Sigmoid colon (tissue), 7 donors: ENCODE measurements around the gene PELI3. TPM values are rescaled to one million over a fixed set of nuclear protein-coding genes. Genes with fewer than 3 reads are reported as not detected.

Experiments
- DNase-seq: peaks from one replicate; pipeline ENCODE4 v3.0.0-alpha.2; 2019
- H3K27ac ChIP-seq, 4 donors: fragments of 200-600 bp; sonication (generic); one replicate each; pipeline ENCODE4 v1.5.1; 2016 to 2019; ENCODE audit warnings: mild to moderate bottlenecking in 1 of 4
- H3K27me3 ChIP-seq, 3 donors: fragments of 200-600 bp; sonication (generic); one replicate each; pipeline ENCODE4 v1.5.1; 2019; ENCODE audit warnings: mild to moderate bottlenecking in 1 of 3
- H3K36me3 ChIP-seq, 4 donors: fragments of 200-600 bp; sonication (generic); one replicate each; pipeline ENCODE4 v1.5.1; 2016 to 2019
- H3K4me1 ChIP-seq, 4 donors: fragments of 200-600 bp; sonication (generic); one replicate each; pipeline ENCODE4 v1.5.1; 2017 to 2019
- H3K4me3 ChIP-seq, 4 donors: fragments of 200-600 bp; sonication (generic); one replicate each; pipeline ENCODE4 v1.5.1; 2017 to 2019; ENCODE audit warnings: mild to moderate bottlenecking in 2 of 4, moderate library complexity in 1 of 4
- H3K9me3 ChIP-seq, 4 donors: fragments of 200-600 bp in 3 of 4; sonication (generic) in 3 of 4; one replicate each; pipeline versions ENCODE4 v1.5.1 to v1.6.1; 2013 to 2019
- EP300 ChIP-seq, 4 donors: sonication (generic); formaldehyde crosslinking; IDR thresholded peaks; one replicate each; pipeline ENCODE4 v1.6.1; 2017; ENCODE audit warnings: antibody characterized with exemption in 4 of 4
- POLR2A ChIP-seq, 2 donors: fragments of 450-650 bp; IDR thresholded peaks; one replicate each; pipeline ENCODE4 v1.6.1; 2016; ENCODE audit warnings: antibody characterized with exemption in 2 of 2, mild to moderate bottlenecking in 2 of 2, moderate library complexity in 2 of 2
- POLR2AphosphoS5 ChIP-seq, 4 donors: sonication (generic); formaldehyde crosslinking; IDR thresholded peaks; one replicate each; pipeline ENCODE4 v1.6.1; 2017; ENCODE audit warnings: antibody characterized with exemption in 4 of 4
- WGBS, 2 donors: extraction: QIAGEN DNeasy Blood & Tissue Kit; methylation state at CpG; one replicate each; pipeline ENCODE4 v1.1.7; 2013; 5-methylcytosine and 5-hydroxymethylcytosine counted together
- intact Hi-C: fragments of 100-400 bp; cut with DNase I; formaldehyde crosslinking; loops from one replicate; pipeline ENCODE4 v1.15.1; 2023
- polyA plus RNA-seq, 3 donors: library from polyadenylated mRNA; stranded (reverse); fragments of 200-250 nt; gene quantifications; one replicate each; pipeline ENCODE4 v1.2.3, GENCODE V29; 2013
- total RNA-seq, 4 donors: library from RNA; depleted of rRNA; stranded (reverse); fragments of >200 nt; gene quantifications; one replicate each; pipeline ENCODE4 v1.1.0, GENCODE V29; 2016
- TF ChIP-seq, protein P1 (sequence below), 4 experiments: fragments of 450-650 bp in 3 of 4; fragments of 200-600 bp in 1 of 4; IDR thresholded peaks; one replicate each; pipeline ENCODE4 v1.5.1; 2016 to 2019; ENCODE audit warnings: antibody characterized with exemption in 4 of 4, mild to moderate bottlenecking in 3 of 4, moderate library complexity in 2 of 4
- donor health status: healthy with polysubstance abuse.
- donor health status: Bipolar disorder and iron deficiency.
- donor health status: healthy.

PELI3 gene
- total and polyA plus RNA-seq, 7 donors: 5.0 to 26.4 (median 16.9) TPM

DNA sequence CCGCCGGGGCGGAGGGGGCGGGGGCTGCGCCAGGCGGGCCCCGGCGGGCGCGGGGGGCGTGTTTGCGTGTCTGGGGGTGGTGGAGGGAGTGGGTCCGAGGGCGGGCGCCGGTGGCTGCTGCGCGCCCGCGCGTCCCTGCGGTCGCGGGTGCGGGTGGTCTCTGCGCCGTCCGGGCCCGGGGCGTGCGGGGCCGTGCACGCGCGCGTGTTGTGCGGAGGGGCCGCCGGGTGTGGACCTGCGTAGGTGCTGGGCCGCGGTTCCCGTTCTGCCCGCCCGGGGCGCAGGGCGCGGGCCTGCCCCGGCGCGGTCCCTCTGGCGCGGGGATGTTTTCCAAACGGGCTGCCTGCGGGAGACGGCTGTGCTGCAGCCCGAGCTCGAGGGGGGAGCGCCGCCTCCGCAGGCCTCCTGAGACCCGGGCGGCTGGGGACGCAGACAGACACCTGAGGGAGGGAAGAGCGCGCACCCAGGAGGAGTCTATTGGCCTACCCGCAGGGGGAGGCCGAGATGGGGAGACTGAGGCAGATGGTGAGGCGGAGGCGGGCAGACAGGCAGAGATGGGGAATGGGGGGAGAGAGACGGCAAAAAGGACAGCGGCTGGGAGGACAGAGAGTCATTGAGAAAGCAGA lies 442 bp downstream of the PELI3 start:
- TF ChIP-seq, protein P1, sequence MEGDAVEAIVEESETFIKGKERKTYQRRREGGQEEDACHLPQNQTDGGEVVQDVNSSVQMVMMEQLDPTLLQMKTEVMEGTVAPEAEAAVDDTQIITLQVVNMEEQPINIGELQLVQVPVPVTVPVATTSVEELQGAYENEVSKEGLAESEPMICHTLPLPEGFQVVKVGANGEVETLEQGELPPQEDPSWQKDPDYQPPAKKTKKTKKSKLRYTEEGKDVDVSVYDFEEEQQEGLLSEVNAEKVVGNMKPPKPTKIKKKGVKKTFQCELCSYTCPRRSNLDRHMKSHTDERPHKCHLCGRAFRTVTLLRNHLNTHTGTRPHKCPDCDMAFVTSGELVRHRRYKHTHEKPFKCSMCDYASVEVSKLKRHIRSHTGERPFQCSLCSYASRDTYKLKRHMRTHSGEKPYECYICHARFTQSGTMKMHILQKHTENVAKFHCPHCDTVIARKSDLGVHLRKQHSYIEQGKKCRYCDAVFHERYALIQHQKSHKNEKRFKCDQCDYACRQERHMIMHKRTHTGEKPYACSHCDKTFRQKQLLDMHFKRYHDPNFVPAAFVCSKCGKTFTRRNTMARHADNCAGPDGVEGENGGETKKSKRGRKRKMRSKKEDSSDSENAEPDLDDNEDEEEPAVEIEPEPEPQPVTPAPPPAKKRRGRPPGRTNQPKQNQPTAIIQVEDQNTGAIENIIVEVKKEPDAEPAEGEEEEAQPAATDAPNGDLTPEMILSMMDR (IDR thresholded peaks at IDR 0.05): peak in 3 of 4 experiments; percentile 6 to 47 (median 37)
- no peak for TF ChIP-seq POLR2A (IDR thresholded peaks at IDR 0.05)
- Histone ChIP-seq H3K36me3 (peaks cover under 1 to 23% (median 1%) of the 10 kb centered on the region in 4 donors), H3K27me3 (no peaks in the 10 kb centered on the region), H3K27ac (peak overlapping the region; percentile 80 to 87 (median 84)), H3K4me3 (peak overlapping the region; percentile 55 to 92 (median 80)), H3K9me3 (no peaks in the 10 kb centered on the region), H3K4me1 (peaks cover 0 to 25% (median 18%) of the 10 kb centered on the region in 4 donors)
- intact Hi-C loops: loop anchor here (1.0 kb wide), 1 partner anchor 12 kb away; no protein-coding TSS in a partner anchor
- no peak for DNase-seq
- 2 to 3% methylated on average over 72 of the region's 72 CpGs for WGBS, 2 donors

DNA sequence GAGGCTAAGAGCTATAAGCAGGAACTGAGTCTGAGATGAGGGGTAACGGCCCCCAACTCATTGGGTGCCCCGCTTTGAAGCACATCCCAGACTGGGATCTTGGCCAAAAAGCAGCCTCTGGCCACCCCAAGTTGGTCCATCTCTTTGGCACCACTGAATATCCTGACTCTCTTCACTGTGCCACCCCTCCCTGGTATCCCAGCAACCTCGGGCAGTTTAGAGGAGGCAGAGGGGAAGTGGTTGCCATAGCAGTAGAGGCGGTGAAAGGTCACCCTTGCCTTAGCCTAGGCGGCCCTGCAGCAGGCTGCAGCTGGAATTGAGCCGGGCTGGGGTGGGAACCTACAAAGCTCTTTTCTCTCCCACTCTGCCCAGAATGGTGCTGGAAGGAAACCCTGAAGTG lies 1.1 kb downstream of the PELI3 start:
- no peaks in the 10 kb centered on the region for H3K27me3 ChIP-seq
- no peaks in the 10 kb centered on the region for H3K9me3 ChIP-seq
- DNase-seq: no peak
- WGBS, 2 donors: 11 to 32% methylated on average over 6 of the region's 6 CpGs
- H3K27ac ChIP-seq: peak overlapping the region in 3 of 4 donors; percentile 80 to 87 (median 82)
- TF ChIP-seq, protein P1 (IDR thresholded peaks at IDR 0.05): no peak
- no peak for TF ChIP-seq POLR2AphosphoS5 (IDR thresholded peaks at IDR 0.05)
- no peak for TF ChIP-seq EP300 (IDR thresholded peaks at IDR 0.05)
- no peak for TF ChIP-seq POLR2A (IDR thresholded peaks at IDR 0.05)
- H3K4me3 ChIP-seq: peak overlapping the region; percentile 55 to 92 (median 80)
- peaks cover 0 to 25% (median 18%) of the 10 kb centered on the region in 4 donors for H3K4me1 ChIP-seq
- peaks cover 6 to 29% (median 7%) of the 10 kb centered on the region in 4 donors for H3K36me3 ChIP-seq
- intact Hi-C loops: loop anchor here (1.0 kb wide), 1 partner anchor 12 kb away; no protein-coding TSS in a partner anchor

DNA sequence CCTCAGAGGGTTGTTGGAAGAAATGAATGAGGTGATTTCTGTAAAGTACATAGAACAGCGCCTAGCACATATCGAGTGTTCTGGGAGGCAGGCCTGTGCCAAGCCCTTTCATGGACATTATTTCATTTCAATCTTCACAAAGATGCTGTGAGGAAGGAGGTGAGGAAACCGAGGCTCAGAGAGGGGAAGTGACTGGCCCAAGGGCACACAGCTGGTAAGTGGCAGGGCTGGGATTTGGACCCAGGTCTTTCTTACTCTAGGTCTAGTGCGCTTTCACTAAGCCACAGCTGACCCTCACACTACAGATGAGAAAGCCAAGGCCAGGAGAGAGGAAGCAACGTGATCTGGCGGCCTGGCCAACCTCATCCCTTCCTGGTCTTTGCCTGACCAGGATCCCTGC lies 2.0 kb downstream of the PELI3 start:
- TF ChIP-seq POLR2A (IDR thresholded peaks at IDR 0.05) (no peak), EP300 (IDR thresholded peaks at IDR 0.05) (no peak), POLR2AphosphoS5 (IDR thresholded peaks at IDR 0.05) (no peak)
- TF ChIP-seq, protein P1 (IDR thresholded peaks at IDR 0.05): no peak
- Histone ChIP-seq H3K9me3 (no peaks in the 10 kb centered on the region), H3K27ac (no peak overlapping the region), H3K36me3 (peaks cover 16 to 38% (median 17%) of the 10 kb centered on the region in 4 donors), H3K4me3 (no peak overlapping the region), H3K27me3 (no peaks in the 10 kb centered on the region), H3K4me1 (peaks cover 0 to 25% (median 18%) of the 10 kb centered on the region in 4 donors)
- no peak for DNase-seq
- intact Hi-C loops: no loop called here
- WGBS, 2 donors: 82 to 91% methylated on average over 6 of the region's 6 CpGs

DNA sequence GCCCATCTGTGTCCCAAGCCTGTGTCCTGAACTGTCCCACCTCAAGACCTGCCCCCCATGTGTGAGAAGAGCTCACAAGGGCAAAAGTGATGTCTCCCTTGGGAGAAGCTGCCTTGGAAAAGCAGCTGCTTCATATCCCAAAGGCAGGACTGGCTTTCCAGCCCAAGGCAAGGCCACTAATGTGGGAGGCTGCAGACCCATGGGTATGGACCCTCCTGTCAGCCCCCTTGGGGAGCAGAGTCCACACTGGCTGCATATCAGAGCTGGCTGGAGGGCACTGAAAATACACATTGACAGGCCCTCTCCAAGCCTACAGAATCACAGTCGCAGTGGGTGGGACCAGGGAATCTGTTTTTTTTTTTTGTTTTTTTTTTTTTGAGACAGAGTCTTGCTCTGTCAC lies 2.7 kb downstream of the PELI3 start:
- H3K4me1 ChIP-seq: peaks cover 0 to 25% (median 18%) of the 10 kb centered on the region in 4 donors
- intact Hi-C loops: no loop called here
- H3K27ac ChIP-seq: no peak overlapping the region
- TF ChIP-seq, protein P1 (IDR thresholded peaks at IDR 0.05): no peak
- TF ChIP-seq POLR2A (IDR thresholded peaks at IDR 0.05): no peak
- no peak for TF ChIP-seq EP300 (IDR thresholded peaks at IDR 0.05)
- no peak for TF ChIP-seq POLR2AphosphoS5 (IDR thresholded peaks at IDR 0.05)
- WGBS, 2 donors: 88 to 90% methylated on average over 1 of the region's 1 CpG
- H3K9me3 ChIP-seq: no peaks in the 10 kb centered on the region
- DNase-seq: no peak
- H3K4me3 ChIP-seq: no peak overlapping the region
- H3K27me3 ChIP-seq: no peaks in the 10 kb centered on the region
- H3K36me3 ChIP-seq: peaks cover 16 to 46% (median 23%) of the 10 kb centered on the region in 4 donors
